Activated CD4-positive, alpha-beta T cell treated with anti-CD3 and anti-CD28 coated beads, Interleukin-2, Interleukin-6, amounts not matched to agents 100 ng/mL and 50 ng/mL, durations not matched to agents 16 hours and 8 hours (primary cell): ENCODE data around the gene SPOP.
A peak's percentile ranks its signal among the peaks of the same experiment; 100 is the strongest.
"Not testable (repeated sequence)": the region's sequence is repeated elsewhere in the genome, so short reads cannot be mapped to it uniquely, and the experiment has no call there.

Source experiments
- DNase-seq: peaks from one replicate; pipeline ENCODE4 v3.0.0-alpha.2; 2020

SPOP gene

DNA sequence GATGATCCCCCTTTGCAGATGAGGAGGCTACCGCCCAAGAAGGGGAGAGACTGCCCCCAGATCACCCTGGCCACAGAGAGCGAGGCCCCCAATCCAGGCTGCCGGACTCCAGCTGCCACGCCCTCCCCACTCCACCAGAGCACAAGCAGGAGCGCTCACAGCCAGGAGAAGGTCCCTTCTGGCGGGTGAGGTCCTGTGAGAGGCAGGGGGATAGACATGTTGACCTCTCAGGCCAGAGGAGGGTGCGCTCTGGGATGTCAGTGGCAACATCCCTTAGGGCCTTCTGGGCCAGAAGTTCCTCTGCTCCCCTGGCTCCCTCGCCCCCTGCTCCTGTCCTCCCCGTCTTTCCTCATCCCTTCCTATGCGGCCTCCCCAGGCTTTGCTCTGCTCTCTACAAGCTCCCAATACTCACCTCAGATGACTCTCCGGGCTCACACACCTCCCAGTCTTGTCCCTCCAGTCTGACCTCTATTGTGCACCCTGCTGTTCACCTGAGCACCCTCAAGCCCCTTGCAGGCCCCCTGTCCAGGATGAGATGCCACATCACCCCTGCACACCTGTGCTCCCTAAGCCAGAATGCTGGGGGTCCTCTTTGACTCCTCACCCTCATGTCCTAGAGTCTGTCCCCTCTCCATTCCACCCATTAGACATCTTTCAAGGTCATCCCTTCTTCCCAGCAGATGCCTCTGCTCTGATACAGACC lies 107.2 kb downstream of the SPOP start:
- DNase-seq = no peak

- not testable (repeated sequence) for DNase-seq
These were observed 109.2 kb downstream of the SPOP start for GRCh38 chr17:49568695-49569047.

- peak; percentile 91 for DNase-seq
These were observed 109.8 kb downstream of the SPOP start for GRCh38 chr17:49567871-49568694.

GRCh38 chr17:49567104-49567521 lies 110.8 kb downstream of the SPOP start:
- DNase-seq = no peak

- DNase-seq = no peak
These were observed 111.2 kb downstream of the SPOP start for GRCh38 chr17:49566668-49567071.

DNA sequence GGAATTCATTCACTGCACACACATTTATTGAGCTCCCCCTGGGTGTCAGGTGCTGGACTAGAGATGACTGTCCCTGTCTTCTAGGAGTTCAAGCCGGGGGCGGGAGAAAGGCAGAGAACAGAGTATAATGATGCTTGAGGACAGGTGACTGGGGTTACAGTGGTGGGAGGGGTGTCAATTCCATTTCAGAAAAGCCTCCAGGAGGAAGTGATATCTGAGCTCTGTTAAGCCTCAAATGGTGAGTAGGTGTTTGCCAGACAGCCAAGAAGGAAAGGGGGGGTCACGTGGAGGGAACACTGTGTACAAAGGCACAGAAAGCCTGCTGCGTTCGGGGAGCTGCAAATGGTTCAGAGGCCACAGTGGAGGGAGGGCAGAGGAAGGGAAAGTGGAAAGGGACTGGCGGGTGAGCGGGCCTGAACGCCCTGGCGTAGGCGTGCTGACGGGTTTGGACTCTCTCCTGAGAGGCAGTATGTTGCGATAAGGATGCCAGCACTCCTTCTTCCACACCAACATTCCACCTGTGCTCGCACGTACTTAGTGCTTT lies 111.9 kb downstream of the SPOP start:
- no peak for DNase-seq

- no peak for DNase-seq
These were observed 113.3 kb downstream of the SPOP start for GRCh38 chr17:49564638-49565037.

GRCh38 chr17:49557312-49558024 lies 120.4 kb downstream of the SPOP start:
- peak; percentile 63 for DNase-seq

DNA sequence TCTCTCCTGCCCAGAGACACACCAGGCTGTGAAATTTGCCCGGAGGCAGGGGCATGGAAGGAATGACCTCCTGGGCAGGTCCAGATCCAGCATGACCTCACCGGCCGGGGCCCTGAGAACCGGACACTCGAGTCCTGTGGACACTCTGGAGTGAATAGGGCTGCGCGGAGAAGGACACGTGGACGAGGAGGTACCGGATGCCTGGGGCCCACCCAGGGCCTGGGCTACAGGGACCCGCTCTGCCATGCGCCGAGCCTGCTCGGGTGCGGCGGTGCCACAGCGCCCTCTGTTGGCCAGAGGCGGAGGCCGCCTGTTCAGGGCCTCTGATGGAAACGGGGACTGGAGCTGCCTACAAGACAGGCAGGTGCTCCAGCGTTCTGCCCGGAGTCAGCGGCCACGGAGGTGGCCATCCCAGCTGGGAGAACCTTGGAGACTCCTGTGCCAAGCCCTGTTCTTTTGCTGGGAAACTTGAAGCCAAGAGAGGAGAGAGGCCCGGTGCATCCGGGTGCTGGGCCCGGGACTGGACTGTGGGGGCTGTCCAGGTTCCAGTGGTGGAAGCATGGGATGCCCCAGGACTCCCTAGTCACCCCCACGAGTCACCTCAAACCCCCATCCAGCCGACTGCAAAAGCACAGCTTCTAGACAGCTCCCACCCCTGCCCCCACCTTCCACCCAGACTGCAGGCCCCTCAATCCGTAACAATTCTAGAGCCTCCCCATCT lies 121.5 kb downstream of the SPOP start:
- DNase-seq = peak; percentile 89

DNA sequence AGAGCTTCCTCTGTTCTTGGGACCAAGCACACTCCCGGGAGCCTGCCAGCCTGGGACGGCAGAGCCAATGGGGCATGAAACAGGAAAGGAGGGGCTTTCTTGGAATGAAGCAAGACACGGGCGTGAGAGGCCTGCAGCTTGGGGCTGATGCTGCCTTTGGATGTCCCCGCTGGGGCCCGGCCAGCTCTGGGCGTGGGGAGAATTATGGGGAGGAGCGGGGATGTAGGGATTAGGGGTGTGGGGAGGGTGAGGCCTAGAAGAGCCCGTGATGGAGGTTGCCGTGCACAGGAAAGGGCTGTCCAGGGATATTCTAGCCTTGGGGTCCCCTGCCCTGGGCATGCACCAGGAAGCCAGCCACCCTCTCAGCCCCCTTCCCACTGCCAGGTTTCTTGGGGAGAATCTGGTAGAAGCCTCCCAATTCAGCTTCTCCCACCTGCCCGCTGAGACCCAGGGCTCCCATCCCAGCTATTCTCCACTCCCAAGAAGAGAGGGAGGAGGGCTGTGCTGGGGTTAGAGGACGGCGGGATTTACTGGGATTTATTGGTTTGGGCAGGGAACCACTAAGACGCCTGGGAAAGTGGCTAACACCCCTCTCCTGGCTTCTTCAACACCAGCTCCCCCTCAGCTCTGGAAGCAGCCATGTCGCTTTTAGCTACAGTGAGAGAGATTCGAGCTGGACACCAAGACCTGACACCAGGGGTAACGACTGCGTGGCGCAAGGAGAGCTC lies 122.2 kb downstream of the SPOP start:
- DNase-seq = no peak

DNA sequence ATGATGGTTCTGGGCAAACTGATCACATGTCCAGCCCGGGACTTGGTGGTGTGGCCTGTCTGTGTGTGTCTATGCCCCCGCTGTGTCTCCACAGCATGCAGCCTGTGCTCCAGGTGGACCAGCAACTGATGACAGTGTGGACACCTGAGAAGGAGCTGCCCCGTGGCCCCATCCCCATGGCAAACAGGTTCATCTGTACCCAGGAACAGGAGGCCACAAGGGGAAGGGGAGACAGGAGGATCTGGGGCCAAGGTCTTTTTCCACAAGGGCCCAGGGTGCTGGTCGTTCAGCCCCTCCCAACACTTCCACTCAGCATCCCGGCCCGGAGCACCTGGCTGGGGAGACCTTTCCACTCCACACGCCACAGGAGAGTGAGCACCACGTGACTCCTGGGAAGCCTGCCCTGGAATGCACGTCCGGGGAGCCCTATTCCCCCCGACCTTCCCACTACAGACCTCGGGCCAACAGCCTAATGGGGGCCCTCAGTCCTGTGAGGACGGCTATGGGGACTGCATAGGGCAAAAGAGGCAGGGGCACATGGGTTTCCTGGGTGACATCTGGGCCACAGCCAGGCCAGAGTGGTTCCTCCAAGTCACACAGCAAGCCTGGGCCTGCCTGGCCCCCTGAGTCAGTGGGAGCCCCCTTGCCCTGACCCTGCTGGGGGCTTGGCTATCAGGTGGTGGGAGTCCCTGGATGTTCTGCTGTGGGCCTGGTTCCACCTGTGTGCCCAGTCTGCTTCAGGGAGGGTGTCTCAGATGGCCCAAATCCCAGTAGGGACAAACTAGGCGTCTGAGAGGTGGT lies 123.0 kb downstream of the SPOP start:
- DNase-seq = no peak

GRCh38 chr17:49553676-49554335 lies 124.1 kb downstream of the SPOP start:
- DNase-seq = no peak

GRCh38 chr17:49552070-49552751 lies 125.7 kb downstream of the SPOP start:
- DNase-seq = no peak

- DNase-seq = no peak
These were observed 126.5 kb downstream of the SPOP start for GRCh38 chr17:49551221-49552069.

GRCh38 chr17:49550764-49551163 lies 127.1 kb downstream of the SPOP start:
- DNase-seq = not testable (repeated sequence)

GRCh38 chr17:49549691-49550678 lies 127.9 kb downstream of the SPOP start:
- DNase-seq = no peak

- DNase-seq = no peak
These were observed 128.6 kb downstream of the SPOP start for GRCh38 chr17:49549311-49549605.
